ENCODE data around the gene TKFC. TPM values are rescaled to one million over a fixed set of nuclear protein-coding genes. Genes with fewer than 3 reads are reported as not detected.

Gene TKFC
- total and polyA plus RNA-seq, 4 donors: 15.7 to 134 (median 53.4) TPM

GRCh38 chr11:61302550-61302949 lies 30.5 kb upstream of the TKFC start:
- H3K9me3 ChIP-seq (ENCODE audit: control insufficient read depth in 4 of 4, low read length in 3 of 4): no peaks in the 10 kb centered on the region
- H3K36me3 ChIP-seq (ENCODE audit: control insufficient read depth in 4 of 4, insufficient read depth in 3 of 4, low read depth in 1 of 4, low read length in 3 of 4): peaks cover 21 to 78% (median 62%) of the 10 kb centered on the region in 4 donors
- no peaks in the 10 kb centered on the region for H3K27me3 ChIP-seq (ENCODE audit: control insufficient read depth in 4 of 4, insufficient read depth in 4 of 4, low read length in 3 of 4)
- no peak overlapping the region for H3K27ac ChIP-seq (ENCODE audit: low read depth in 1 of 2, low read length in 2 of 2)
- DNase-seq (ENCODE audit: low spot score): no peak
- 95% methylated on average over 13 of the region's 13 CpGs for WGBS
- no peak overlapping the region for H3K9ac ChIP-seq (ENCODE audit: low read depth in 1 of 2, low read length in 2 of 2)
- no peak overlapping the region for H3K4me3 ChIP-seq (ENCODE audit: low read depth in 1 of 3, low read length in 3 of 3)
- no peak for TF ChIP-seq JUND (IDR thresholded peaks at IDR 0.05)
- TF ChIP-seq SP1 (IDR thresholded peaks at IDR 0.05): no peak
- no peak for TF ChIP-seq MAX (IDR thresholded peaks at IDR 0.05)
- no peak for TF ChIP-seq HNF4G (IDR thresholded peaks at IDR 0.05)
- no peak for TF ChIP-seq HNF4A (conservative IDR thresholded peaks at IDR 0.05)
- TF ChIP-seq NR2F2 (IDR thresholded peaks at IDR 0.05): no peak
- no peak for TF ChIP-seq GABPA (IDR thresholded peaks at IDR 0.05 in 1 of 2, conservative IDR thresholded peaks at IDR 0.05 in 1 of 2)
- no peak for TF ChIP-seq FOXA2 (IDR thresholded peaks at IDR 0.05)
- TF ChIP-seq TAF1 (conservative IDR thresholded peaks at IDR 0.05): no peak
- TF ChIP-seq ZBTB33 (IDR thresholded peaks at IDR 0.05): no peak
- no peak for TF ChIP-seq ATF3 (IDR thresholded peaks at IDR 0.05)
- no peak for TF ChIP-seq YY1 (IDR thresholded peaks at IDR 0.05)
- TF ChIP-seq REST (IDR thresholded peaks at IDR 0.05): no peak
- TF ChIP-seq FOXA1 (IDR thresholded peaks at IDR 0.05): no peak
- peaks cover 0 to 15% (median 12%) of the 10 kb centered on the region in 4 donors for H3K4me1 ChIP-seq (ENCODE audit: control insufficient read depth in 4 of 4, insufficient read depth in 4 of 4, low read length in 3 of 4)

GRCh38 chr11:61303725-61304124 lies 29.3 kb upstream of the TKFC start:
- H3K9me3 ChIP-seq (ENCODE audit: control insufficient read depth in 4 of 4, low read length in 3 of 4): no peaks in the 10 kb centered on the region
- peaks cover 0 to 5% (median 3%) of the 10 kb centered on the region in 4 donors for H3K4me1 ChIP-seq (ENCODE audit: control insufficient read depth in 4 of 4, insufficient read depth in 4 of 4, low read length in 3 of 4)
- H3K27me3 ChIP-seq (ENCODE audit: control insufficient read depth in 4 of 4, insufficient read depth in 4 of 4, low read length in 3 of 4): no peaks in the 10 kb centered on the region
- H3K36me3 ChIP-seq (ENCODE audit: control insufficient read depth in 4 of 4, insufficient read depth in 3 of 4, low read depth in 1 of 4, low read length in 3 of 4): peaks cover 25 to 90% (median 73%) of the 10 kb centered on the region in 4 donors
- no peak for DNase-seq (ENCODE audit: low spot score)
- no peak overlapping the region for H3K9ac ChIP-seq (ENCODE audit: low read depth in 1 of 2, low read length in 2 of 2)
- no peak overlapping the region for H3K4me3 ChIP-seq (ENCODE audit: low read depth in 1 of 3, low read length in 3 of 3)
- TF ChIP-seq RAD21 (IDR thresholded peaks at IDR 0.05) (no peak), SP1 (IDR thresholded peaks at IDR 0.05) (no peak), RXRA (IDR thresholded peaks at IDR 0.05) (no peak), HNF4A (conservative IDR thresholded peaks at IDR 0.05) (no peak), CTCF (IDR thresholded peaks at IDR 0.05; ENCODE audit: low read depth, low read length, missing input control) (no peak), HNF4G (IDR thresholded peaks at IDR 0.05) (no peak), MAX (IDR thresholded peaks at IDR 0.05) (no peak), TAF1 (conservative IDR thresholded peaks at IDR 0.05) (no peak), GABPA (IDR thresholded peaks at IDR 0.05 in 1 of 2, conservative IDR thresholded peaks at IDR 0.05 in 1 of 2) (no peak), EGR1 (IDR thresholded peaks at IDR 0.05; ENCODE audit: low read depth in 2 of 2) (no peak), NR2F2 (IDR thresholded peaks at IDR 0.05) (no peak), FOXA1 (IDR thresholded peaks at IDR 0.05) (no peak), JUND (IDR thresholded peaks at IDR 0.05) (no peak)
- 97% methylated on average over 9 of the region's 9 CpGs for WGBS
- no peak overlapping the region for H3K27ac ChIP-seq (ENCODE audit: low read depth in 1 of 2, low read length in 2 of 2)
